Suppressor macrophage treated with lipopolysaccharide for 1 hour (primary cell): ENCODE data around the gene BTF3L4.

Source experiments
- DNase-seq, 3 donors: peaks; one replicate each; pipeline ENCODE4 v3.0.0-alpha.2; 2020 to 2022

BTF3L4 gene

GRCh38 chr1:52127181-52128180 lies 71.4 kb downstream of the BTF3L4 start:
- DNase-seq: peak; percentile 68 to 82 (median 75)

- DNase-seq: peak; percentile 76 to 93 (median 90)
These were observed 83.9 kb downstream of the BTF3L4 start for GRCh38 chr1:52139817-52140540.
